Erythroblast (primary cell): Measurements from ENCODE around the gene TRIM9.

ENCODE experiments used
- GATA1 ChIP-seq: IDR thresholded peaks from 2 replicates; pipeline ENCODE4 v1.6.1; 2011; ENCODE audit warnings: low read depth, mild to moderate bottlenecking, control low read depth, low read length, moderate library complexity
- POLR2A ChIP-seq: IDR thresholded peaks from 2 replicates; pipeline ENCODE4 v1.6.1; 2011; ENCODE audit warnings: mild to moderate bottlenecking, low read length

- TF ChIP-seq POLR2A (no peak), GATA1 (no peak)
Observed at GRCh38 chr14:51109651-51110050, 14.7 kb upstream of the TRIM9 start.
